Heart left ventricle (tissue), 16 donors: ENCODE measurements around the gene PCNX4. TPM values are rescaled to one million over a fixed set of nuclear protein-coding genes. Genes with fewer than 3 reads are reported as not detected.

Experiments used
- ATAC-seq, 4 donors: fragments of 200-7000 bp; cut with Tn5 transposase; one replicate each; pipeline ENCODE4 v1.9.1; 2020 to 2022; ENCODE audit warnings: moderate library complexity in 4 of 4, mild to moderate bottlenecking in 3 of 4, moderate number of reproducible peaks in 1 of 4
- DNase-seq, 5 donors: peaks; one replicate each; pipeline ENCODE4 v3.0.0-alpha.2; 2020
- H3K27ac ChIP-seq, 12 donors: fragments of 200-600 bp; sonication (generic) in 4 of 12; one replicate each; pipeline versions ENCODE4 v1.5.0 to v1.8.0; 2016 to 2022; ENCODE audit warnings: mild to moderate bottlenecking in 2 of 12
- H3K27me3 ChIP-seq, 9 donors: fragments of 200-600 bp; sonication (generic) in 2 of 9; one replicate each; pipeline versions ENCODE4 v1.5.1 to v1.8.0; 2016 to 2022; ENCODE audit warnings: mild to moderate bottlenecking in 3 of 9
- H3K36me3 ChIP-seq, 9 donors: fragments of 200-600 bp; sonication (generic) in 2 of 9; one replicate each; pipeline versions ENCODE4 v1.5.0 to v1.8.0; 2018 to 2022; ENCODE audit warnings: mild to moderate bottlenecking in 2 of 9
- H3K4me1 ChIP-seq, 12 donors: fragments of 200-600 bp; sonication (generic) in 4 of 12; one replicate each; pipeline versions ENCODE4 v1.5.0 to v1.8.0; 2016 to 2022; ENCODE audit warnings: mild to moderate bottlenecking in 3 of 12
- H3K4me3 ChIP-seq, 12 donors: fragments of 200-600 bp; sonication (generic) in 4 of 12; one replicate each; pipeline versions ENCODE4 v1.5.0 to v1.8.0; 2017 to 2022; ENCODE audit warnings: mild to moderate bottlenecking in 9 of 12, moderate library complexity in 4 of 12
- H3K9me3 ChIP-seq, 12 donors: fragments of 200-600 bp; sonication (generic) in 4 of 12; one replicate each; pipeline versions ENCODE4 v1.5.0 to v1.8.0; 2016 to 2022; ENCODE audit warnings: mild to moderate bottlenecking in 1 of 12
- CTCF ChIP-seq, 12 donors: fragments of 200-600 bp; sonication (generic) in 4 of 12; IDR thresholded peaks; one replicate each; pipeline versions ENCODE4 v1.5.0 to v1.8.0; 2018 to 2022; ENCODE audit warnings: antibody characterized with exemption in 12 of 12, mild to moderate bottlenecking in 5 of 12
- POLR2A ChIP-seq, 2 donors: fragments of 450-650 bp; IDR thresholded peaks; one replicate each; pipeline ENCODE4 v1.6.1; 2017; ENCODE audit warnings: antibody characterized with exemption in 2 of 2, mild to moderate bottlenecking in 2 of 2, moderate library complexity in 2 of 2
- WGBS, 4 donors: extraction: QIAGEN DNeasy Blood & Tissue Kit in 2 of 4; methylation state at CpG; one replicate each; pipeline versions ENCODE4 v1.1.5 to v1.1.7; 2013 to 2018; 5-methylcytosine and 5-hydroxymethylcytosine counted together
- intact Hi-C, 10 donors: fragments of 100-400 bp; cut with DNase I; formaldehyde crosslinking; loops; one replicate each; pipeline versions ENCODE4 v1.11.1 to v1.14.2; 2022
- polyA plus RNA-seq, 2 donors: library from polyadenylated mRNA; stranded (reverse); fragments of 200-250 nt; gene quantifications; one replicate each; pipeline ENCODE4 v1.2.3, GENCODE V29; 2013
- total RNA-seq, 9 donors: library from RNA; depleted of rRNA in 2 of 9; stranded (reverse); fragments of >200 nt in 2 of 9; fragmentation: NEBNext Ultra II Directional in 3 of 9; extraction: Animal tissue kit (Norgen Biotek cat#: 25700) in 3 of 9; gene quantifications; one replicate each; pipeline versions ENCODE4 v1.1.0 to v1.2.4, GENCODE V29; 2016 to 2023
- donor health status: ischemic (EF 13 %, LVEDD 7.1; RV severe dilation, severe dysfunction).
- donor health status: healthy with polysubstance abuse.
- donor health status: DM: no; HTN: yes; CAD: no.
- donor health status: DM: no; HTN: no; CAD: no.
- donor health status: ischemic (EF 25% LVEDD 6.9; RV normal size, moderate dysfunction).
- donor health status: ischemic (EF 25% LVEDD 5.7; RV mildly dilated, moderate dysfunction).
- donor health status: healthy.
- donor health status: DM: yes; HTN: yes; CAD: no.
- donor health status: ischemic (EF 35%, LVEDD 5.7; RV mildly dilated, moderate dysfunction).
- donor health status: nonischemic (EF 11% LVEDD 7.7; RV severe dilation, severe dysfunction).
- donor health status: DM: yes; HTN: yes; CAD: no.
- donor health status: PGD.
- donor health status: ischemic (EF 29% LVEDD 5.4; RV normal size, mild dysfunction).
- donor health status: nonischemic (EF 23%, LVEDD 6.1; RV moderate dilation, normal function).

PCNX4 gene
- total and polyA plus RNA-seq, 11 donors: 19.7 to 56.2 (median 32.4) TPM

- Histone ChIP-seq H3K27me3 (no peaks in the 10 kb centered on the region), H3K4me3 (no peak overlapping the region), H3K36me3 (no peaks in the 10 kb centered on the region), H3K27ac (no peak overlapping the region), H3K9me3 (no peaks in the 10 kb centered on the region), H3K4me1 (no peaks in the 10 kb centered on the region)
- no peak for TF ChIP-seq POLR2A (IDR thresholded peaks at IDR 0.05)
- no peak for TF ChIP-seq CTCF (IDR thresholded peaks at IDR 0.05)
- DNase-seq: no peak
- ATAC-seq: no peak
- intact Hi-C loops: loop anchor here in 9 of 10 donors (5.0 to 10.0 kb wide), 7 partner anchors 97 to 503 kb away; partner anchors contain the start of genes DHRS7 (in 4 of the 9) and C14orf39 (in 1 of the 9)
- 83 to 87% (median 85%) methylated on average over 2 of the region's 2 CpGs for WGBS, 4 donors
Observed at GRCh38 chr14:60061371-60061770, 30.4 kb upstream of the PCNX4 start.

GRCh38 chr14:60064491-60065072 lies 27.1 kb upstream of the PCNX4 start:
- TF ChIP-seq POLR2A (IDR thresholded peaks at IDR 0.05) (no peak), CTCF (IDR thresholded peaks at IDR 0.05) (peak; percentile 38 to 78 (median 66))
- H3K27me3 ChIP-seq: no peaks in the 10 kb centered on the region
- H3K36me3 ChIP-seq: no peaks in the 10 kb centered on the region
- intact Hi-C loops: loop anchor here (1.0 to 10.0 kb wide), 10 partner anchors 98 to 500 kb away; partner anchors contain the start of genes DHRS7 (in 5 of the 10) and C14orf39 (in 1 of the 10)
- DNase-seq (no peak), ATAC-seq (no peak)
- no peak overlapping the region for H3K4me3 ChIP-seq
- no peaks in the 10 kb centered on the region for H3K4me1 ChIP-seq
- H3K27ac ChIP-seq: no peak overlapping the region
- H3K9me3 ChIP-seq: no peaks in the 10 kb centered on the region

GRCh38 chr14:60067882-60068281 lies 23.8 kb upstream of the PCNX4 start:
- no peak overlapping the region for H3K27ac ChIP-seq
- H3K4me3 ChIP-seq: no peak overlapping the region
- no peaks in the 10 kb centered on the region for H3K4me1 ChIP-seq
- no peaks in the 10 kb centered on the region for H3K27me3 ChIP-seq
- WGBS, 4 donors: 89 to 95% (median 91%) methylated on average over 1 of the region's 1 CpG
- intact Hi-C loops: loop anchor here in 7 of 10 donors (2.0 to 10.0 kb wide), 6 partner anchors 99 to 497 kb away; partner anchors contain the start of genes C14orf39 (in 1 of the 7) and DHRS7 (in 1 of the 7)
- H3K9me3 ChIP-seq: no peaks in the 10 kb centered on the region
- ATAC-seq (no peak), DNase-seq (no peak)
- no peak for TF ChIP-seq POLR2A (IDR thresholded peaks at IDR 0.05)
- no peak for TF ChIP-seq CTCF (IDR thresholded peaks at IDR 0.05)
- H3K36me3 ChIP-seq: no peaks in the 10 kb centered on the region

- no peak for ATAC-seq
- H3K27me3 ChIP-seq: no peaks in the 10 kb centered on the region
Observed at GRCh38 chr14:60079723-60080122, 12.0 kb upstream of the PCNX4 start.

More at GRCh38 chr14:60079723-60080122, 12.0 kb upstream of the PCNX4 start:
- no peak overlapping the region for H3K4me3 ChIP-seq
- intact Hi-C loops: loop anchor here in 1 of 10 donors (10.0 kb wide), 1 partner anchor 165 kb away; the partner anchor contains the start of gene PPM1A
- H3K27ac ChIP-seq: no peak overlapping the region
- TF ChIP-seq POLR2A (IDR thresholded peaks at IDR 0.05) (no peak), CTCF (IDR thresholded peaks at IDR 0.05) (no peak)
- no peaks in the 10 kb centered on the region for H3K4me1 ChIP-seq
- peaks cover 0 to 17% (median 0%) of the 10 kb centered on the region in 12 donors for H3K9me3 ChIP-seq
- no peak for DNase-seq
- no peaks in the 10 kb centered on the region for H3K36me3 ChIP-seq
